H9 (cell line): Measurements from ENCODE around the gene FASTK. TPM values are rescaled to one million over a fixed set of nuclear protein-coding genes. Genes with fewer than 3 reads are reported as not detected.

Source experiments
- DNase-seq: peaks from one replicate; pipeline ENCODE4 v3.0.0-alpha.2; 2017
- H2AFZ ChIP-seq: one replicate; pipeline ENCODE4 v1.6.1; 2013; ENCODE audit warnings: mild to moderate bottlenecking, low read length, control low read depth, moderate library complexity
- H2AK5ac ChIP-seq: 2 replicates; pipeline ENCODE4 v1.6.1; 2013; ENCODE audit warnings: low read length, control low read depth, mixed read lengths; ENCODE audit not compliant: insufficient read length
- H2BK120ac ChIP-seq: one replicate; pipeline ENCODE4 v1.6.1; 2013; ENCODE audit warnings: low read depth, mild to moderate bottlenecking, low read length, control low read depth, inconsistent platforms; ENCODE audit not compliant: poor library complexity, severe bottlenecking
- H2BK12ac ChIP-seq: 2 replicates; pipeline ENCODE4 v1.6.1; 2013; ENCODE audit warnings: low read length, control low read depth, mixed read lengths, low read depth; ENCODE audit not compliant: insufficient read length
- H2BK15ac ChIP-seq: 2 replicates; pipeline ENCODE4 v1.6.1; 2013; ENCODE audit warnings: low read depth, low read length, control low read depth
- H2BK20ac ChIP-seq: one replicate; pipeline ENCODE4 v1.6.1; 2013; ENCODE audit warnings: low read depth, mild to moderate bottlenecking, low read length, control low read depth, inconsistent platforms; ENCODE audit not compliant: poor library complexity, severe bottlenecking
- H2BK5ac ChIP-seq: 2 replicates; pipeline ENCODE4 v1.6.1; 2013; ENCODE audit warnings: low read length, control low read depth, mixed read lengths; ENCODE audit not compliant: insufficient read length
- H3K14ac ChIP-seq: 2 replicates; pipeline ENCODE4 v1.6.1; 2013; ENCODE audit warnings: low read length, control low read depth; ENCODE audit not compliant: insufficient read depth
- H3K18ac ChIP-seq: 2 replicates; pipeline ENCODE4 v1.6.1; 2013; ENCODE audit warnings: low read depth, mild to moderate bottlenecking, mixed read lengths, low read length, control low read depth; ENCODE audit not compliant: insufficient read length
- H3K23ac ChIP-seq: 2 replicates; pipeline ENCODE4 v1.6.1; 2013; ENCODE audit warnings: low read length, control low read depth, mixed read lengths, low read depth; ENCODE audit not compliant: insufficient read length
- H3K23me2 ChIP-seq: 2 replicates; pipeline ENCODE4 v1.6.1; 2013; ENCODE audit warnings: low read depth, mild to moderate bottlenecking, mixed read lengths, low read length, control low read depth; ENCODE audit not compliant: insufficient read length, poor library complexity, severe bottlenecking
- H3K27ac ChIP-seq: 2 replicates; pipeline ENCODE4 v1.5.1; 2013; ENCODE audit warnings: low read length, control low read depth, mixed read lengths, low read depth; ENCODE audit not compliant: insufficient read length
- H3K27me3 ChIP-seq: 2 replicates; pipeline ENCODE4 v1.6.1; 2013; ENCODE audit warnings: low read length, control low read depth, inconsistent platforms; ENCODE audit not compliant: insufficient read depth
- H3K4ac ChIP-seq: 2 replicates; pipeline ENCODE4 v1.6.1; 2013; ENCODE audit warnings: low read depth, mild to moderate bottlenecking, control low read depth, inconsistent platforms, low read length, moderate library complexity
- H3K4me1 ChIP-seq: 2 replicates; pipeline ENCODE4 v1.6.1; 2013; ENCODE audit warnings: low read length, control low read depth, inconsistent platforms; ENCODE audit not compliant: insufficient read depth
- H3K4me2 ChIP-seq: 2 replicates; pipeline ENCODE4 v1.6.1; 2013; ENCODE audit warnings: low read length, control low read depth, mixed read lengths; ENCODE audit not compliant: insufficient read length, insufficient read depth
- H3K56ac ChIP-seq: 2 replicates; pipeline ENCODE4 v1.6.1; 2013; ENCODE audit warnings: low read depth, mild to moderate bottlenecking, mixed read lengths, low read length, control low read depth; ENCODE audit not compliant: insufficient read length
- H3K79me1 ChIP-seq: 2 replicates; pipeline ENCODE4 v1.6.1; 2013; ENCODE audit warnings: low read depth, mild to moderate bottlenecking, moderate library complexity, low read length, control low read depth, inconsistent platforms; ENCODE audit not compliant: insufficient read depth, poor library complexity, severe bottlenecking
- H3K79me2 ChIP-seq: 2 replicates; pipeline ENCODE4 v1.6.1; 2013; ENCODE audit warnings: low read length, control low read depth, inconsistent platforms; ENCODE audit not compliant: insufficient read depth
- H3K9ac ChIP-seq: 2 replicates; pipeline ENCODE4 v1.6.1; 2013; ENCODE audit warnings: low read length, control low read depth, mixed read lengths; ENCODE audit not compliant: insufficient read length; ENCODE audit errors: extremely low read depth
- H3K9me3 ChIP-seq: one replicate; pipeline ENCODE4 v1.6.1; 2013; ENCODE audit warnings: low read depth, low read length, inconsistent platforms; ENCODE audit not compliant: control insufficient read depth
- H3T11ph ChIP-seq: one replicate; pipeline ENCODE4 v1.6.1; 2013; ENCODE audit warnings: mild to moderate bottlenecking, low read length, control low read depth, inconsistent platforms
- H4K20me1 ChIP-seq: one replicate; pipeline ENCODE4 v1.6.1; 2013; ENCODE audit not compliant: control insufficient read depth, insufficient read length, insufficient read depth
- H4K5ac ChIP-seq: 2 replicates; pipeline ENCODE4 v1.6.1; 2013; ENCODE audit warnings: low read depth, mild to moderate bottlenecking, mixed read lengths, low read length, control low read depth; ENCODE audit not compliant: insufficient read length
- H4K8ac ChIP-seq: replicated peaks from 2 replicates; pipeline ENCODE4 v1.6.1; 2013; ENCODE audit warnings: low read length, control low read depth, mixed read lengths, low read depth; ENCODE audit not compliant: insufficient read length
- H4K91ac ChIP-seq: 2 replicates; pipeline ENCODE4 v1.6.1; 2013; ENCODE audit warnings: low read depth, mild to moderate bottlenecking, moderate library complexity, mixed read lengths, low read length, control low read depth; ENCODE audit not compliant: insufficient read length
- H3K27ac Mint-ChIP-seq, 3 experiments: 2 replicates in 2 of 3; 3 replicates in 1 of 3; pipeline ENCODE4 v1.8.0; 2020 to 2021; ENCODE audit warnings: mixed read lengths in 3 of 3, mild to moderate bottlenecking in 1 of 3, moderate library complexity in 1 of 3
- H3K27me3 Mint-ChIP-seq: 2 replicates; pipeline ENCODE4 v1.8.0; 2021; ENCODE audit warnings: low read depth, mild to moderate bottlenecking, moderate library complexity, mixed read lengths
- H3K36me3 Mint-ChIP-seq, 3 experiments: 2 replicates in 2 of 3; 3 replicates in 1 of 3; pipeline ENCODE4 v1.8.0; 2020 to 2021; ENCODE audit warnings: low read depth in 3 of 3, mixed read lengths in 3 of 3; ENCODE audit not compliant: insufficient read depth in 1 of 3
- H3K4me1 Mint-ChIP-seq, 2 experiments: 2 replicates each; pipeline ENCODE4 v1.8.0; 2020; ENCODE audit warnings: mixed read lengths in 2 of 2
- H3K4me3 Mint-ChIP-seq, 2 experiments: 2 replicates in 1 of 2; 3 replicates in 1 of 2; pipeline ENCODE4 v1.8.0; 2020 to 2021; ENCODE audit warnings: mild to moderate bottlenecking in 2 of 2, mixed read lengths in 2 of 2, moderate library complexity in 1 of 2
- H3K9me3 Mint-ChIP-seq, 2 experiments: 2 replicates in 1 of 2; 3 replicates in 1 of 2; pipeline ENCODE4 v1.8.0; 2020; ENCODE audit warnings: mild to moderate bottlenecking in 2 of 2, mixed read lengths in 2 of 2, moderate library complexity in 1 of 2
- CTCF ChIP-seq: fragments of 200-600 bp; sonication (generic); conservative IDR thresholded peaks from 3 replicates; pipeline ENCODE4 v1.8.0; 2021; ENCODE audit warnings: antibody characterized with exemption, mild to moderate bottlenecking
- WGBS: extraction: QIAGEN DNeasy Blood & Tissue Kit; methylation state at CpG from one replicate; pipeline ENCODE4 v1.1.7; 2013; ENCODE audit warnings: missing lambda C conversion rate, low lambda C conversion rate, mixed read lengths; ENCODE audit not compliant: insufficient read length; ENCODE audit errors: extremely low coverage; 5-methylcytosine and 5-hydroxymethylcytosine counted together
- total RNA-seq: library from RNA; stranded (reverse); gene quantifications from 2 replicates; pipeline ENCODE4 v1.2.1, GENCODE V29; 2021

The FASTK gene
- total RNA-seq, 1 experiment from 2014 or later, result 57.8 TPM

GRCh38 chr7:151103973-151104372 is 23.4 kb upstream of the FASTK start:
- Histone ChIP-seq H3K18ac (peak overlapping the region; percentile 38), H4K5ac (no peak overlapping the region), H4K91ac (no peak overlapping the region), H4K8ac (no peak overlapping the region), H3K23me2 (peaks cover 3% of the 10 kb centered on the region), H3K9ac (no peak overlapping the region), H2BK20ac (no peak overlapping the region), H3K27me3 (no peaks in the 10 kb centered on the region), H3K56ac (no peak overlapping the region), H2AK5ac (no peak overlapping the region), H3K4me1 (peaks cover 13% of the 10 kb centered on the region), H2BK5ac (no peak overlapping the region), H2AFZ (no peak overlapping the region), H3K14ac (no peak overlapping the region; the same call in 1 of the 2 replicates), H2BK15ac (no peak overlapping the region), H3K4ac (no peak overlapping the region), H2BK12ac (no peak overlapping the region), H3K9me3 (no peaks in the 10 kb centered on the region), H2BK120ac (no peak overlapping the region), H3T11ph (no peak overlapping the region), H3K23ac (no peak overlapping the region), H3K27ac (peak overlapping the region; percentile 62), H3K79me1 (peaks cover 3% of the 10 kb centered on the region), H4K20me1 (no peaks in the 10 kb centered on the region), H3K4me2 (peak overlapping the region; percentile 68), H3K79me2 (peaks cover 3% of the 10 kb centered on the region; the same call in 1 of the 2 replicates)
- no peak for TF ChIP-seq CTCF
- Mint-ChIP-seq H3K27ac (peak overlapping the region in 1 of 3 experiments; percentile 98; a peak in 3 of 7 replicates), H3K4me3 (peak overlapping the region; percentile 7 to 61; a peak in 4 of 5 replicates), H3K27me3 (no peaks in the 10 kb centered on the region; the same call in 1 of the 2 replicates), H3K36me3 (peaks cover 0 to 6% (median 2%) of the 10 kb centered on the region in 3 experiments; a peak in 5 of 7 replicates), H3K9me3 (no peaks in the 10 kb centered on the region), H3K4me1 (peaks cover 25 to 39% of the 10 kb centered on the region in 2 experiments)
- WGBS, result no CpG with 5 or more reads among the region's 12 CpGs
- DNase-seq, result no peak
